ENCODE results near the gene ADAMTSL1.

- TF ChIP-seq CTCF (IDR thresholded peaks at IDR 0.05) (no peak), EP300 (IDR thresholded peaks at IDR 0.05) (no peak), POLR2A (IDR thresholded peaks at IDR 0.05) (no peak)
Measured at GRCh38 chr9:18478501-18479361, 4.8 kb downstream of the ADAMTSL1 start.

Measured in suprapubic skin (tissue), 3 donors.